GM12873 (cell line): Measurements from ENCODE around the gene EFNA1.

Experiments used
- CTCF ChIP-seq: IDR thresholded peaks from 2 replicates; pipeline ENCODE4 v1.5.1; 2012; ENCODE audit warnings: low read depth, mild to moderate bottlenecking, moderate library complexity, low read length, control low read depth; ENCODE audit not compliant: insufficient read depth; ENCODE audit errors: missing control alignments

EFNA1 gene

GRCh38 chr1:155103325-155103724, 24.4 kb upstream of the EFNA1 start:
- no peak for TF ChIP-seq CTCF

GRCh38 chr1:155104605-155105534, 22.8 kb upstream of the EFNA1 start:
- TF ChIP-seq CTCF = no peak

- TF ChIP-seq CTCF = no peak
Measured at GRCh38 chr1:155105604-155106011, 22.1 kb upstream of the EFNA1 start.

- no peak for TF ChIP-seq CTCF
Measured at GRCh38 chr1:155106862-155107261, 20.8 kb upstream of the EFNA1 start.

- no peak for TF ChIP-seq CTCF
Measured at GRCh38 chr1:155107309-155108264, 20.1 kb upstream of the EFNA1 start.

- TF ChIP-seq CTCF = no peak
Measured at GRCh38 chr1:155108296-155108695, 19.4 kb upstream of the EFNA1 start.

GRCh38 chr1:155110381-155110780, 17.3 kb upstream of the EFNA1 start:
- TF ChIP-seq CTCF = no peak
